Measurements from ENCODE around the gene FRMPD1. TPM values are rescaled to one million over a fixed set of nuclear protein-coding genes. Genes with fewer than 3 reads are reported as not detected.

The FRMPD1 gene
- total and polyA plus RNA-seq, 4 experiments from 2014 or later = not detected

DNA sequence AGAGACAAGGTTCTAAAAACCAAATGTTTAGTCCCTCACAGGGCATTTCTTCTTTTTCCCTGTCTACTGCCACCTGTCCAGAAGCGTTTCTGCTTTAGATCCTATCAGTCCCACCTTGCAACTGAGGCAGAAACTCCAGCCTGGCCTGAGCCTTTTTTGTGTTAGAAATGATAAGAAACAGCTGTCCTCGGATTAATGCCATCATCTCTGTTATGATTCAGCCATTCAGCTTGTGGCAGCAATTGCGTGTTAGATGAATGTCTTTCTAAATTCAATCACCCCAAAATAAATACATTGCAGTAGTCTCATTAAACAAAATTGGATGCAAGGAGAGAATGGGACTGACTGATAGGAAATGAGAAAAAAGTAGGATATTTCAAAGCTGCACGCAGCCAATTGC, 28.3 kb upstream of the FRMPD1 start:
- Histone ChIP-seq H3K36me3 (ENCODE audit: insufficient read depth, low read length) (no peaks in the 10 kb centered on the region), H3K4me1 (ENCODE audit: insufficient read depth, low read length) (no peaks in the 10 kb centered on the region), H3K9me3 (ENCODE audit: control insufficient read depth in 1 of 2, low read length in 2 of 2) (no peaks in the 10 kb centered on the region), H3K27me3 (ENCODE audit: insufficient read depth, low read length) (no peaks in the 10 kb centered on the region), H3K27ac (ENCODE audit: low read depth, low read length) (no peak overlapping the region), H3K4me3 (ENCODE audit: low read length in 2 of 2) (no peak overlapping the region)
- H3K27me3 Mint-ChIP-seq = peaks cover 2 to 3% of the 10 kb centered on the region in 2 donors
- no peak for DNase-seq
- no peak overlapping the region for H3K27ac Mint-ChIP-seq
- ChIA-PET POLR2A (ENCODE audit: partially characterized antibody) (no interaction called here), CTCF (ENCODE audit: partially characterized antibody) (no interaction called here)
- no peak overlapping the region for H3K4me3 Mint-ChIP-seq
- intact Hi-C loops (cut with micrococcal nuclease) = no loop called here
- H3K36me3 Mint-ChIP-seq = no peaks in the 10 kb centered on the region
- no peaks in the 10 kb centered on the region for H3K9me3 Mint-ChIP-seq
- H3K4me1 Mint-ChIP-seq = peaks cover 0 to 4% (median 0%) of the 10 kb centered on the region in 4 donors

DNA sequence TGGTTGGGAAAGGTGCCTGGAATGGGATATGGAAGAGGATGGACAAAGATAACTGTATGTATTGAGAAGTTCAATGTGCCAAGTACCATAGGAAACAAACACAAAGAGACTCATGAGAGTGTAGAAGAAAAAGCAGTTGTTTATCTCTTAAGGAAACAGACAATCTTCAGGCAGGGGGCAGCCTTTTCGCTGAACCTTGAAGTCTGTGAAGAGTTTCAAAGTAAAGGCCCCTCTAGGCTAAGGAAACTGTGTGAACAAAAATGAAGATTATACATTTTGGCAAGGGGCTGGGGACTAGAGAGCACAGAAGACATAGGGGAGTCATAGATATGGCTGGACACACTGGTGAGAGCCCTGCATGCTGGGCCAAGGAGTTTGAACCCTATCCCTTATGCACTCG, 27.5 kb upstream of the FRMPD1 start:
- no peaks in the 10 kb centered on the region for H3K4me1 ChIP-seq (ENCODE audit: insufficient read depth, low read length)
- no peaks in the 10 kb centered on the region for H3K36me3 ChIP-seq (ENCODE audit: insufficient read depth, low read length)
- Mint-ChIP-seq H3K36me3 (no peaks in the 10 kb centered on the region), H3K4me1 (no peaks in the 10 kb centered on the region), H3K4me3 (no peak overlapping the region), H3K27ac (no peak overlapping the region), H3K27me3 (peaks cover 2 to 3% of the 10 kb centered on the region in 2 donors), H3K9me3 (no peaks in the 10 kb centered on the region)
- ChIA-PET CTCF (ENCODE audit: partially characterized antibody) (no interaction called here), POLR2A (ENCODE audit: partially characterized antibody) (no interaction called here)
- H3K9me3 ChIP-seq (ENCODE audit: control insufficient read depth in 1 of 2, low read length in 2 of 2) = no peaks in the 10 kb centered on the region
- intact Hi-C loops (cut with micrococcal nuclease) = no loop called here
- DNase-seq = no peak
- no peak overlapping the region for H3K27ac ChIP-seq (ENCODE audit: low read depth, low read length)
- H3K27me3 ChIP-seq (ENCODE audit: insufficient read depth, low read length) = no peaks in the 10 kb centered on the region
- no peak overlapping the region for H3K4me3 ChIP-seq (ENCODE audit: low read length in 2 of 2)

DNA sequence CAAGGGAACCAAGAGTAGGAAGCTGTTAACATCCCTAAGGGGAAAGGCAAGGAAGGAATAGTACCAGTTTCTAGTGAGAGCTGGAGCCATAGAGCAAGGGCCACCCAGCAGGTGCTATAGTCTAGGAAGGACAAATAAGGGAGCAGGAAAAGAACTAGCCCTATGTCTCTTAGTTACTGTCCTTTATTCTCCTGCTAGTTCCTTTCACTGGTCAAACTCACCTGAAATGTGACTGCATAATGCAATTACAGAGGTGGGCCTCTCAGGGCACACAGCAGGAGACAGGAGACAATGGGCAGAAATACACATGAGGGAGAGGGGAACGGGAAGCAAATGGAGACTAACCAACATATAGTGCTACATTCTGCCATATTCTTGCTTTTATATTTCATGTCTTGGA, 26.7 kb upstream of the FRMPD1 start:
- H3K36me3 ChIP-seq (ENCODE audit: insufficient read depth, low read length) = no peaks in the 10 kb centered on the region
- H3K9me3 ChIP-seq (ENCODE audit: control insufficient read depth in 1 of 2, low read length in 2 of 2) = no peaks in the 10 kb centered on the region
- ChIA-PET POLR2A (ENCODE audit: partially characterized antibody) (no interaction called here), CTCF (ENCODE audit: partially characterized antibody) (no interaction called here)
- Mint-ChIP-seq H3K27me3 (peaks cover 2 to 3% of the 10 kb centered on the region in 2 donors), H3K9me3 (no peaks in the 10 kb centered on the region), H3K36me3 (no peaks in the 10 kb centered on the region), H3K4me3 (no peak overlapping the region), H3K4me1 (no peaks in the 10 kb centered on the region), H3K27ac (no peak overlapping the region)
- H3K27ac ChIP-seq (ENCODE audit: low read depth, low read length) = no peak overlapping the region
- no peaks in the 10 kb centered on the region for H3K4me1 ChIP-seq (ENCODE audit: insufficient read depth, low read length)
- no peak for DNase-seq
- no peak overlapping the region for H3K4me3 ChIP-seq (ENCODE audit: low read length in 2 of 2)
- intact Hi-C loops (cut with micrococcal nuclease) = no loop called here
- H3K27me3 ChIP-seq (ENCODE audit: insufficient read depth, low read length) = no peaks in the 10 kb centered on the region

DNA sequence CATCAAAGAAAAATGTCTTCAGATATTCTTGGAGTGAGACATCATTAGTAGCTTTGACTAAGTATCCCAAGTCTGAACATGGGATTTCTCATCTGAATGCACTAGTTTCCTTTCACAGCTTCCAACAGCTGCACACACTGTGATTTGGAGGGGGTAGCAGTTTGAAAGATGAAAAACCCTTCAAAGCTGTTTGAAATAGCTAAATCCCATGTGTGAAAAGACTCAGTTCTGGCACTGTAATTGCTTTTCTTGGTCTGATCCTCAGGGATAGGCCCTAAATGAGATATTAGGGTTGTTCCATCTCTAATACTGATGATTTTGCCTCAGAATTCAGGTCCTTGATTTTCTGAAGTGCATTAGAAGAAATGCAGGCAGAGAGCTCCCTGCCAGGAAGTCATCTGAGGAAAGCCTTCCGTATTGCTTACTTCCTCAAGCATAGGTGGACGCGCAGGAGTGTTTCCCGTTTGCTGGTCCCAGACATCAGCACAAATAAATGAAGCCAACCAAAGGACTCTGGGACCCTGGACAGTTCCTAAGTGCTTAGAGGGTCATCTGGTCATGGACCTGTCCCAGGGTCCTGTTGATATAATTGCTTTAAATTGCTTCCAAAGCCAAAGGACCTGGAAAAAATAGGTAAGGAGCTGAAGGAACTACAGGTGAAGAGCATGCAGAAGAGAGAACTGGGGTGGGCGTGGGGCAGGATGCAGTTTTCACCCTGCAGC, 25.6 kb upstream of the FRMPD1 start:
- Mint-ChIP-seq H3K27me3 (peaks cover 2 to 3% of the 10 kb centered on the region in 2 donors), H3K4me1 (no peaks in the 10 kb centered on the region), H3K9me3 (no peaks in the 10 kb centered on the region), H3K4me3 (no peak overlapping the region), H3K27ac (no peak overlapping the region), H3K36me3 (no peaks in the 10 kb centered on the region)
- Histone ChIP-seq H3K4me1 (ENCODE audit: insufficient read depth, low read length) (no peaks in the 10 kb centered on the region), H3K36me3 (ENCODE audit: insufficient read depth, low read length) (no peaks in the 10 kb centered on the region), H3K4me3 (ENCODE audit: low read length in 2 of 2) (no peak overlapping the region), H3K27me3 (ENCODE audit: insufficient read depth, low read length) (no peaks in the 10 kb centered on the region), H3K9me3 (ENCODE audit: control insufficient read depth in 1 of 2, low read length in 2 of 2) (no peaks in the 10 kb centered on the region), H3K27ac (ENCODE audit: low read depth, low read length) (no peak overlapping the region)
- DNase-seq = no peak
- CTCF ChIA-PET (ENCODE audit: partially characterized antibody) = no interaction called here
- intact Hi-C loops (cut with micrococcal nuclease) = no loop called here
- POLR2A ChIA-PET (ENCODE audit: partially characterized antibody) = no interaction called here

DNA sequence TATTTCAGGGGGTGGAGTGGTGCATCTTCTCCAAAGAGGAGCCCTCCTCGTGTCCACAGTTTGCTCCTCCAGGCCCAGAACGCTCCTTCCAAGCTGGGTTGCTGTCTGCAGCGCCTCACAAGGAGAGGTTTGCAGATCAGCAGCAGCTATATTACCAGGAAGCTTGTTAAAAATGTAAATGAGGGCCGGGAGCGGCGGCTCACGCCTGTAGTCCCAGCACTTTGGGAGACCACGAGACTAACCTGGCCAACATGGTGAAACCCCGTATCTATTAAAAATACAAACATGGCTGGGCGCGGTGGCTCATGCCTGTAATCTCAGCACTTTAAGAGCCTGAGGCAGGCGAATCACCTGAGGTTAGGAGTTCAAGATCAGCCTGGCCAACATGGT, 25.0 kb upstream of the FRMPD1 start:
- no peak for DNase-seq
- Mint-ChIP-seq H3K4me1 (no peaks in the 10 kb centered on the region), H3K27ac (no peak overlapping the region), H3K27me3 (peaks cover 2% of the 10 kb centered on the region in 2 donors), H3K4me3 (no peak overlapping the region), H3K9me3 (no peaks in the 10 kb centered on the region), H3K36me3 (no peaks in the 10 kb centered on the region)
- H3K27ac ChIP-seq (ENCODE audit: low read depth, low read length) = no peak overlapping the region
- no peaks in the 10 kb centered on the region for H3K9me3 ChIP-seq (ENCODE audit: control insufficient read depth in 1 of 2, low read length in 2 of 2)
- H3K36me3 ChIP-seq (ENCODE audit: insufficient read depth, low read length) = no peaks in the 10 kb centered on the region
- H3K4me1 ChIP-seq (ENCODE audit: insufficient read depth, low read length) = no peaks in the 10 kb centered on the region
- intact Hi-C loops (cut with micrococcal nuclease) = no loop called here
- ChIA-PET POLR2A (ENCODE audit: partially characterized antibody) (no interaction called here), CTCF (ENCODE audit: partially characterized antibody) (interaction anchor here (0.6 kb wide), 1 partner anchor 845 kb away, joined by 4 read pairs; no protein-coding TSS in a partner anchor)
- H3K4me3 ChIP-seq (ENCODE audit: low read length in 2 of 2) = no peak overlapping the region
- no peaks in the 10 kb centered on the region for H3K27me3 ChIP-seq (ENCODE audit: insufficient read depth, low read length)

DNA sequence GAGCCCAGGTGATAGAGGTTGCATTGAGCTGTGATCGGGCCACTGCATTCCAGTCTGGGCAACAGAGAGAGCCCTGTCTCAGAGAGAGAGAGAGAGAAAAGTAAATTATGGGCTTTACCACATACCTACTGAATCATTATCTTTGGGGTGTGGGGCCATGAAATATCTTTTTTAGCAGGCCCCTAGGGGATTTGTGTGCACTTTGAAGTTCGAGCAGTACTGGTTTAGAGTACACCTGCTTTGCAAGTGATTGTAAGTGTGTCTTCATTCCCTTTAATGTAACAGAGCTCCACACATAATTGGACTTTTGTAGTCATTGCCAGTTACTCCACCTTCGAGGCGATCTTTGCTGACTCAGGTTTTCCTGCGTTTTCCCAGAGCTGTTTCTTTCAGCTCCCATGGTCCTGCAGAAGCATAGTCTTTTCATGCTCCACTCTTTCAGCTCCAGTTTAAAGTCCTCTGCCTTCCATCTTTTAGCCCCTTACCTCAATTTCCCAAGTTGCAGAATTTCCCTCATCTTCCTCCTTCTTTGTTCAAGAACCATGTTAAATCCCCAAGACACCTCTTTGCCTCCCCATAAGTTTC, 24.0 kb upstream of the FRMPD1 start:
- H3K4me3 Mint-ChIP-seq = no peak overlapping the region
- POLR2A ChIA-PET (ENCODE audit: partially characterized antibody) = no interaction called here
- H3K4me1 ChIP-seq (ENCODE audit: insufficient read depth, low read length) = no peaks in the 10 kb centered on the region
- DNase-seq = no peak
- peaks cover 2% of the 10 kb centered on the region in 2 donors for H3K27me3 Mint-ChIP-seq
- intact Hi-C loops (cut with micrococcal nuclease) = no loop called here
- no peak overlapping the region for H3K4me3 ChIP-seq (ENCODE audit: low read length in 2 of 2)
- H3K27me3 ChIP-seq (ENCODE audit: insufficient read depth, low read length) = no peaks in the 10 kb centered on the region
- no peaks in the 10 kb centered on the region for H3K36me3 ChIP-seq (ENCODE audit: insufficient read depth, low read length)
- H3K9me3 ChIP-seq (ENCODE audit: control insufficient read depth in 1 of 2, low read length in 2 of 2) = no peaks in the 10 kb centered on the region
- H3K9me3 Mint-ChIP-seq = no peaks in the 10 kb centered on the region
- no peak overlapping the region for H3K27ac ChIP-seq (ENCODE audit: low read depth, low read length)
- CTCF ChIA-PET (ENCODE audit: partially characterized antibody) = no interaction called here
- H3K4me1 Mint-ChIP-seq = no peaks in the 10 kb centered on the region
- peak overlapping the region in 1 of 7 donors; percentile 1 for H3K27ac Mint-ChIP-seq
- no peaks in the 10 kb centered on the region for H3K36me3 Mint-ChIP-seq

DNA sequence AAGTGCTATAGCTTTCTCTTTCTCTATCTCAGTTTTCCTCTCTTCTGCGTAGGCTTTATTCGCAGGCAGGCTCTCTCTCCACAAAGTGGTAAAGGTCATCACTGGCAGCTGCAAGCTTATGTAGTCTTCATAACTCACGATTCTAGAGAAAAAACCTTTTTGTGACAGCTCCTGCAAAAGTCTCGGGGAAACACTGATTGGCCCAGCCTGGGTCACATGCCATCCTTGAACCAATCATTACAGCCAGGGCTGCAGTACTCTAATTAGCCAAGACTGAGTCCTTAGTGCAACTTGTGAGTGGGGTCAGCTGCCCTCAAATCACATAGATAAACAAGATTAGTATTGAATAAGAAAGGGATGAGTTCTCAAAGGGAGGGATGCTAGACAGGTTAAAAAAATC, 18.3 kb upstream of the FRMPD1 start:
- Mint-ChIP-seq H3K27me3 (peaks cover 5 to 6% of the 10 kb centered on the region in 2 donors), H3K4me1 (no peaks in the 10 kb centered on the region), H3K4me3 (no peak overlapping the region), H3K36me3 (no peaks in the 10 kb centered on the region), H3K27ac (no peak overlapping the region), H3K9me3 (no peaks in the 10 kb centered on the region)
- intact Hi-C loops (cut with micrococcal nuclease) = no loop called here
- Histone ChIP-seq H3K36me3 (ENCODE audit: insufficient read depth, low read length) (no peaks in the 10 kb centered on the region), H3K9me3 (ENCODE audit: control insufficient read depth in 1 of 2, low read length in 2 of 2) (no peaks in the 10 kb centered on the region), H3K4me3 (ENCODE audit: low read length in 2 of 2) (no peak overlapping the region), H3K4me1 (ENCODE audit: insufficient read depth, low read length) (no peaks in the 10 kb centered on the region), H3K27ac (ENCODE audit: low read depth, low read length) (no peak overlapping the region), H3K27me3 (ENCODE audit: insufficient read depth, low read length) (no peaks in the 10 kb centered on the region)
- DNase-seq = no peak
- ChIA-PET CTCF (ENCODE audit: partially characterized antibody) (no interaction called here), POLR2A (ENCODE audit: partially characterized antibody) (no interaction called here)

All from CD4-positive, alpha-beta memory T cell (primary cell).